HG02885 (cell line): Measurements from ENCODE around the gene PAXX.

ENCODE experiments used
- ATAC-seq: cut with Tn5 transposase; IDR thresholded peaks from one replicate; pipeline ENCODE4 v1.9.1; 2021; ENCODE audit warnings: mild to moderate bottlenecking; ENCODE audit not compliant: unreplicated experiment, poor library complexity

Gene PAXX

GRCh38 chr9:136952876-136953770 is 39.1 kb upstream of the PAXX start:
- no peak for ATAC-seq

DNA sequence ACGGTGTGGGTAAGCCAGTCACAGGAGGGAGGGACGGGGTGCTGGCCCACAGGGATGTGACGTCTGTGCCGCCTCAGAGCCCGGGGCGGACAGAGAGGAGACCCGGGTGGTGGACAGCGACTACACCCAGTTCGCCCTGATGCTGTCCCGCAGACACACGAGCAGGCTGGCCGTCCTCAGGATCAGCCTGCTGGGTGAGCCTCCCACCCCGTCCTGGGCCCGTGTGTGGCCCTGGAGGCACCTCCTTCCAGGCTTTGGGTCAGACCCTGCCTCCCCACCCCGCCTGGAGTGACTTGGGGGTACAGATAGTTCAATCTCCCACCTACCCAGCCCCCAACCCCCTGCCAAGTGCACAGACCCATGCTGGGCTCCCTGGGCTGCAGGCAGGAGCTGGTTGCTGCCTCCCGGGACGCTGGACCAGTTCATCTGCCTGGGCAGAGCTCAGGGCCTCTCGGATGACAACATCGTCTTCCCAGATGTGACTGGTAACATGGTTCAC is 38.4 kb upstream of the PAXX start:
- no peak for ATAC-seq

- ATAC-seq: no peak
Measured at GRCh38 chr9:136954270-136955083, 37.7 kb upstream of the PAXX start.

- ATAC-seq: no peak
Measured at GRCh38 chr9:136955202-136955942, 36.9 kb upstream of the PAXX start.

DNA sequence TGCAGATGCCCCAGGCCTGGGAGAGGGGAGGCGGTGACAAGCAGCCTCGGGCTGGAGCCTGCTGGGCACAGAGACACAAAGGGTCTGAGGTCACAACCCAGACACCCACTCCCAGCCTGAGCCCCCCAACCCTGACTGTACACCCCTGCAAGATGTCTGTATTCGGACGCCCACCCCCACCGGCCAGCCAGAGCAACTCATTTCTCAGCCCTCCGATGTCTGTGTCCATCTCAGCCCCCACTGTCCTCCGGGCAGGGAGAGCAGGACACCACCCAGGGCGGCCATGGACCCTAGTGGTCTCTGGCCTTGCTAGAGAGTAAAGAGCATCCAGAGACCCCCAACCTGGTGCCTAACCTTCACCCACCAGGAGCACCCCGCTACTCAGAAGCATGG is 36.3 kb upstream of the PAXX start:
- ATAC-seq: no peak

DNA sequence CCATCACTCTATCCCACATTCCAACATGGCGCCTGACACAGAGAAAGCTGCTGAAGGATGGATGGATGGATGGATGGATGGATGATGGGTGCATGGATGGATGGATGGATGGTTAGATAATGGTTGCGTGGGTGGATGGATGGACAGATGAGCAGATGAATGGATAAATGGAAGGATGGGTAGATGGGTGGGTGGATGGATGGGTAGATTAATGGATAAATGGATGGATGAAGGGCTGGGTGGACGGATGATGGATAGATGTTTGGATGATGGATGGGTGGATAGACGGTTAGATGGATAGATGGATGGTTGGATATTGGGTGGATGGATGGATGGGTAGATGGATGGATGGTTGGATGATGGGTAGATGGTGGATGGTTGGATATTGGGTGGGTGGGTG is 35.6 kb upstream of the PAXX start:
- no peak for ATAC-seq

DNA sequence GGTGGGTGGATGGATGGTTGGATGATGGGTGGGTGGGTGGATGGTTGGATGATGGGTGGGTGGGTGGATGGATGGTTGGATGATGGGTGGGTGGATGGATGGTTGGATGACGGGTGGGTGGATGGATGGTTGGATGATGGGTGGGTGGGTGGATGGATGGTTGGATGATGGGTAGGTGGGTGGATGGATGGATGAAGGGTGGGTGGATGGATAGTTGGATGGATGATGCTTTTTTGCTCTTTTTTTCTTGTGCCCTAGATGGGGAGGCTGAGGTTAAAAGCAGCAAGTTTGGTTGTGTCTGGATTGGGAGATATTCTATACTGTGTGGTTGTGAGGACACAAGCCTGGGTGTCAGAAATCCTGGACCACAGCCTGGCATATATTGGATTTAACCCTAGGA is 34.8 kb upstream of the PAXX start:
- ATAC-seq: no peak

DNA sequence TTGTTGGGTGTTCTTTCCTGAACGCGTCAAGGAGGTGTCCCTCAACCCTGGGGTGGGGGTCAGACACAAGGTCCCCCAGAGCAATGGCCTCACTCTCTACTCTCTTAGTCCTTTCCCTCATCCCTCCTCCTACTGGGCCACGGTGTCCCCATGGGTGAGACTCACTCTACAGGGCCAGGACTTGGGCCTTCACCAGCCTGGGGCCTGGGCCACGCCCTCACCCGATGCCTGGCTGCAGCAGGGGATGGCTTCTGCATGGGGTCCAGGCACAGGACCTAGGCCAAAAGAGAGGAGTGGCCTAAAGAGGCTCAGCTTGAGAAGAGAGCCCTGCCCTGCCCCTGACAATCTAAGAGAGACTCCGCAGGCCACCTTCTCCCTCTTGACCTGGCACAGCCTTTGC is 34.3 kb upstream of the PAXX start:
- ATAC-seq: no peak

DNA sequence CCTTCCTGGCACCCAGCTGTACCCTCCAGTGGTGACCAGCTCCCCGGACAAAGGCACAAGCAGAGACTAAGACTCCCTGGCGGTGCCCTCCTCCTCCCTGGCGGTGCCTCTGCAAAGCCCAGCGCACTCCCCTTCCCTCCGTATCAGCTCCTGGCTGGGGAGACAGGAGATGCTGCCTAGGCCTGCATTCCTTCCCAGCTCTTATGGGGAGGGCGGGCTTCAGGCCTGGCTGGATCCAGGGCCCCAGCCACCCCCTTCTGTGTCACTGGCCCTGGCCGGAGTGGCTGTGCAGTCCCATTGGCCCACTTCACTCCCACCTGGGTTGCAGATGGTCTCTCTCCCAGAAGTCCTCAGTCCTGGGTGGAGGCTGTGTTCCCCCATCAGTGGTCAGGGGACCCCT is 33.7 kb upstream of the PAXX start:
- no peak for ATAC-seq

DNA sequence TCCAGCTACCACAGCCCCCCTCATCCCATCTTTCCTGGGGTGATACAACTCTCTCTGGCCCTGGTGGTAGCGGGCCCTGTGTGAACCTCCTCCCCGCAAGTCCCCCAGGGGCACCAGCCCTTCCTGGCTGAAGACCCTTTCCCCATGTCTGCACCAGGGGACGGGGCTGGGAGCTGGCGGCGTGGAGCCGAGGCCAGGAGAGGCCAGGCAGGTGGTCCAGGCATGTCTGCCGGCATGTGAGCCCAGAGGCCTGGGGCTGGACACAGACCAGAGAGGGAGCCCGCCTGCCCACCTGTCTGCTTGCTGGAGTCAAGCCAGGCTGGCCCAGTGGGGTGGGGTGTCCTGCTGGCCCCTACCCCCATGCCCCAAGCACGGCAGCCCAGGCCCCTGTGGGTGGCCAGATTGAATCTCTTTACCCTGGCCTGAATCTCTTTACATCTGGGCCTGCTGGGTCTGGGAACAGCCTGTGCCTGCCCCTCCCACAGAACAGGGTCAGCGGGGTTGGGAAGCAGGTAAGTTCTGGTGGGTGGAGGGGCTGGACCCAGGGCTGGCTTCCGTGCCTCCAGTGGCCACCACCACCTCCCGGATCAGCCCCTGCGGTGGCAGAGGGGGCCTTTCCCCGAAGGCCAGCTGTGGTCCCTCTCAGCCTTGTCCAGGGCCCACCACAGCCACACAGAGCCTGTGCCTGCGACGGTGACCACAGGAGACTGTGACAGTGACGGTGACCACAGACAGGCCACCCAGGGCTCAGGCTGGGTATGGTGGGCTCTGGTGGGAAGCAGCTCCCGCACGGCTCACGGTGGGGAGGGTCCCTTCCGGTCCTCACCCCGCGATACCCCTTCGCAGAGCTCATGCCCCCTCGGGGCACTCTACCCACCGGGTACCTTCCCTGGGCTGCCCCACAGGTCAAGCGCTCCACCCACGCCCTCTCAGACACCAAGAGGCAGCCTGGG is 33.0 kb upstream of the PAXX start:
- no peak for ATAC-seq

DNA sequence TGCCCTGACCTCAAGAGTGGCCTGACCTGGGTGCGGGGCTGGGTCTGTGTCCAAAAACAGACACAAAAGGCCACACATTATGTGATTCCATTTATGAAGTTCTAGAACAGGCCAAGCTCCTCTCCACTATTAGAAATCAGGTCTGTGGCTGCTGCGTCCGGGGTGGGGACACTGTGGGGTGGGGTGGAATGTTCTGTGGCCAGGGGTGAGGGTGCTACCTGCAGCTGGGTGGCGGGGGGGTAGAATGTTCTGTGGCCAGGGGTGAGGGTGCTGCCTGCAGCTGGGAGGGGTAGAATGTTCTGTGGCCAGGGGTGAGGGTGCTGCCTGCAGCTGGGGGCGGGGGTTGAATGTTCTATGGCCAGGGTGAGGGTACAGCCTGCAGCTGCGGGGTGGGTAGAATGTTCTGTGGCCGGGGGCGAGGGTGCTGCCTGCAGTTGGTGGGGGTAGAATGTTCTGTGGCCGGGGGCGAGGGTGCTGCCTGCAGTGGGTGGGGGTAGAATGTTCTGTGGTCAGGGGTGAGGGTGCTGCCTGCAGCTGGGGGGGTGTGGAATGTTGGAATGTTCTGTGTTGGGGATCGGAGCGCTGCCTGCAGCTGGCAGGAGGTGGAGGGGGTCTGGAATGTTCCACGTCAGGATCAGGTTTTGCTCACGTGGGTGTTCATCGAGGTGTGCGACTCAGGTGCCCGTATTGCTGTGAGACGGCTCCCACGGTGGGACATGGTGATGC is 31.8 kb upstream of the PAXX start:
- no peak for ATAC-seq

DNA sequence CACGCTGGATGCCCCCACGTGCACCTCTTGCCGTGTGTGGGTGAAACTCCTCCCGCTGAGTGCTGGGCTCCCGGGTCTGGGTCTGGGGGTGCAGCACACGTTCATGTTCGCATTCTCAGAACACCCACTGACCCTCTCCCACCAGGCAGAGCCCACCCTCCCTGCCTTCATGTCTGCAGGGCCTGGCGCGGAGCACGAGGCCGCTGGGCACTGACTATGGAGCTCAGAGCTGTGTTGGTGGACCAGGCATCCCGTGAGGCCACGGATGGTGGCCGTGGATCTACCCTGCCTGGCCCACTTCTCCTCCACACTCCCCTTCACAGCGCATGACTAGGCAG is 31.3 kb upstream of the PAXX start:
- ATAC-seq: no peak

GRCh38 chr9:136961279-136962065 is 30.8 kb upstream of the PAXX start:
- no peak for ATAC-seq

- no peak for ATAC-seq
Measured at GRCh38 chr9:136962163-136962562, 30.1 kb upstream of the PAXX start.

- ATAC-seq: no peak
Measured at GRCh38 chr9:136962701-136963248, 29.4 kb upstream of the PAXX start.

DNA sequence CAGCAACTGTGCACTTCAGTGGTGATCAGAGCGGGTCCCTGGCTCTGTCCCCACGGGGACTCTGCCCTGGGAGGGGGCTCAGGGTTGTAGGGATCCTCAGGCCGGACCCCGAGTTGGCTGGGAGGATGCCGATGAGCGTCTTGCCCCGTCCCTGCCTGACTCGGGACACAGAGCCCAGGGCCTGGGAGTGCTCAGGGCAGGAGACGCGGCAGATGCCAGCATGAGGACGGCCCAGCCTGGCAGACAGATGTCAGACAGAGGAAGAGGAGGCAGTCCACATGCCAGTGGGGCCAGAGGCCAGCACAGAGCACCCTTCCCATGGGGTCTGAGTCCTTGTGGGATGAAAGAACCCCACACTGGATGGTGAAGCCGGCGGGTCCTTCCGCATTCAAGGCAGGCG is 28.9 kb upstream of the PAXX start:
- no peak for ATAC-seq

GRCh38 chr9:136963751-136964150 is 28.5 kb upstream of the PAXX start:
- no peak for ATAC-seq

DNA sequence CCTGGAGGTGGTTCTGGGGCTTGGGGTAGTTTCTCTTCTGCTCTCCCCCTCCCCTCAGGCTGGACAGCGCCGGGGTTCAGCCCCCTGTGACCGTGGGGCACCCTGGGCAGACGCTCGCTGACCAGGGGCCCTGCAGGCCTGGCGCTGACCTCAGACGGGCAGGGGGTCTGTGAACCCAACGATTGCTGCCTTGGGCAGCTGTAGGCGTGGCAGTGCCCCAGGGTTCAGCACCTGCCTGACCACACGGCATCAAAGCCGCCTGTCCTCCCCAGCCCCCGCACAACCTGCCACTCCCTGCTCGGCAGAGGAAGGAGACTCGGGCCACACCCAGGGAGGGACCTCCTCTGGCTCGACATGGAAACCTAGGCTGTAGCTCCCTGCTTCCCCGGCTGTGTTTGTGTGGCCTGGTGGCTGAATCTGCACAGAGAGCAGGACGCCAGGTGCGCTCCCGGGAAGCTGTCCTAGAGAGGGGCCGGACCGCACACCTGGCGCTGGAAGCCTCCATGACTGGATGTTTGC is 28.0 kb upstream of the PAXX start:
- no peak for ATAC-seq
